COLO668 (cell line): ENCODE data around the gene TBX5.

Source experiments
- DNase-seq: peaks from one replicate; lab custom pipeline; 2025; ENCODE audit not compliant: unreplicated experiment; lab: John Stamatoyannopoulos, UW

Gene TBX5

DNA sequence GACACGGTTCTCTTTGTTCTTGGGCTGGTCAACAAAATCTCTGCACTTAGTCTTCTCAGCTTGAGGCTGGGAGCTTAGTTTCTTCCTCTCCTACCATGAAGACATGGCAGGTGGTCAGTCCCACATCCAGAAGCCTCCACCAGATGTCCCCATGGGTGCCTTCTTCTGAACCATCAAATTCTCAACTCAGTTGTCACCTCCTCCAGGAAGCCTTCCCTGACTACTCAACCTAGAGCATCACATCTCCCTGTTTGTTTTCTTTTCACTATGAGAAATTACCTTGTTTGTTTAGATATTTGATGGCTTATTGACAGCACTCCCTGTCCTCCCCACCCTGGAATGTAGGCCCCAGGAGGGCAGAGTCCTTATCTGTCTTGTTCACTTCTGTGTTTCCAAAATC lies 84.4 kb downstream of the TBX5 start:
- no peak for DNase-seq

DNA sequence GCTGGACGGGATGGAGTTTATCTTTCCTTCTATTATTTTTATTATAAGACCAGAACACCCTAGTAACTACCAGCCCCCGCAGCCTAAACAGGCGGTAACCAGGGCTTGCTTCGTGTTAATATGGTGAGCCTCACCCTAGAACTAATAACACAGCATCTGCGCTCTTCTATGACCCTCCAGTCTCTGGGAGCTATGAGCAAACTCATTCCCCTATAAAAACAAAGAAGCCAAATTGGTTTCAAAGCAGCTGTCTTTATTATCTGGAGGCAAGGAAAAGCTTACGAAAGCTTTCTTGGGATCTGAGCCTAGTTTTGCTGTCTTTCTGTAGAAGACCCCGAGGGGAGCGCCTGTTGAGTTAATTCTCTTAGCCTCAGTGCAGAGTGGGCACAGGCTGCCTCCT lies 85.0 kb downstream of the TBX5 start:
- DNase-seq = no peak

DNA sequence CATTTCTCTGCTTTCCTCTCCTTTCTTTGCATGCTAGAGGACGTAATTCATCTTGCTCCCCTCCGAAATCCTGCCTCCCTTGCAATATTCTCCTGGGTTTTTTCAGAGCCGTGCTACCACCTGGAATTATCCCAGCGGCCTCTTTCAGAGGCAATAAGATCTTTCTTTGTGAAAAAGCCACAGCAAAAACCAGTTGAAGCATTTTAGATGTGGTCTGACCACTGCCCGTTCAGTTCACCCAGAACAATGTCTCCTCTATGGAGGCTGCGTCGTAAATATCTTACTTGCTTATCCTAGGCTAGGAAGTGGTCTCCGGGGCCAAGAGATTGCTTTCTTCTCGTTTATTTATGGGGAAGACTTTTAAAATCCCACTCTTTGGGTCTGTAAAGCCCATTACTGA lies 85.8 kb downstream of the TBX5 start:
- no peak for DNase-seq

GRCh38 chr12:114319422-114319821 lies 86.5 kb downstream of the TBX5 start:
- no peak for DNase-seq

GRCh38 chr12:114318984-114319383 lies 87.0 kb downstream of the TBX5 start:
- DNase-seq = no peak

GRCh38 chr12:114316076-114316475 lies 89.9 kb downstream of the TBX5 start:
- no peak for DNase-seq

DNA sequence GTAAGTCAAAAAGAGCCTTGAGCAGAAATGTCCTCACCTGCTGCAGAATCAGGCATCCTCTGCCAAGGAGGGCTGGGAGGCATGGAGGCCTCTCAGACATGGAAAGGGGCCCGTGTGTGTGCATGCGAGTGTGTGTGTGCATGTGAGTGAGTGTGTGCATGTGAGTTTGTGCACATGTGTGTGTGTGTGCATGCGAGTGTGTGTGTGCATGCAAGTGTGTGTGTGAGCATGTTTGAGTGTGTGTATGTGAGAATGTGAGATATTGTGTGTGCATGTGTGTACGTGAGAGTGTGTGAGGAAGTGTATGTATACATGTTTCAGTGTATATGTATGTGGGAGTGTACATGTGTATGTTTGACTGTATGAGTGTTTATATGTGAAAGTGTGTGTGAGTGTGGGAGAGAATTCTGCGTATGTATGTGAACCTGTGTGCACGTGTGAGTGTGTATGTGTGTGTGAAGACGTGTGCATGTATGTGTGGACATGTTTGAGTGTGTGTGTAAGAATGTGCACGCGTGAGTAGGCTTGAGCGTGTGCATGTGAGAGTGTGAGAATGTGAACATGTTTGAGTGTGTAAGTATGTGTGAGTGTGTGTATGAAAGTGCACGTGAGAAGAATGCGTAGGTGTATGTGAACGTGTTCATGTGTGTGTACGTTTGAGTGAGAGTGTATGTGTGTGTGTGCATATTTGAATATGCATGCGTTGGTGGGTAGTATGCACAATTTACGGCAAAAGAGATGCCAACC lies 90.8 kb downstream of the TBX5 start:
- no peak for DNase-seq

- no peak for DNase-seq
These were observed 91.5 kb downstream of the TBX5 start for GRCh38 chr12:114314403-114314802.

GRCh38 chr12:114313910-114314309 lies 92.0 kb downstream of the TBX5 start:
- no peak for DNase-seq

- DNase-seq = no peak
These were observed 94.0 kb downstream of the TBX5 start for GRCh38 chr12:114311974-114312373.

- DNase-seq = no peak
These were observed 99.3 kb downstream of the TBX5 start for GRCh38 chr12:114306646-114307045.

DNA sequence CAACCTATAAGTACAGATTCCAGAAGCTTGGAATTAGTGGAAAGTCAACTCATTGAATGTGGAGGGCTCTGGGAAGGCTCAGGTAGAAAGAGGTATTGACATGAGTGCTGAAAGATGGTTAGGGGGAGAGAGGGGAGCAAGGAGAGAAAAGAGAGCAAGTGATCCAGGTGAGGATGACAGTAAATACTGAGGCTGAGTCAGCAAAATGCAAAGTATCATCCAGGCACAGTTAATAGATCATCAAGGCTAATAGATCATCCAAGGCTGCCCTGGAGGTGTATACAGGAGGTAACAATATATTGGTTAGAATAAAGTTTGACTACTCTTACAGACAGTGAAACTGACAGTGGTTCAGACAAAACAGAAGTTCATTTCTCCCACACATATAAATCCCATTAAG lies 100.5 kb downstream of the TBX5 start:
- DNase-seq = no peak
